CD4-positive, alpha-beta T cell treated with Interleukin-15 for 1 hour (primary cell): Measurements from ENCODE around the gene WDR33.

Experiments used
- DNase-seq: peaks from one replicate; pipeline ENCODE4 v3.0.0-alpha.2; 2020

Gene WDR33

DNA sequence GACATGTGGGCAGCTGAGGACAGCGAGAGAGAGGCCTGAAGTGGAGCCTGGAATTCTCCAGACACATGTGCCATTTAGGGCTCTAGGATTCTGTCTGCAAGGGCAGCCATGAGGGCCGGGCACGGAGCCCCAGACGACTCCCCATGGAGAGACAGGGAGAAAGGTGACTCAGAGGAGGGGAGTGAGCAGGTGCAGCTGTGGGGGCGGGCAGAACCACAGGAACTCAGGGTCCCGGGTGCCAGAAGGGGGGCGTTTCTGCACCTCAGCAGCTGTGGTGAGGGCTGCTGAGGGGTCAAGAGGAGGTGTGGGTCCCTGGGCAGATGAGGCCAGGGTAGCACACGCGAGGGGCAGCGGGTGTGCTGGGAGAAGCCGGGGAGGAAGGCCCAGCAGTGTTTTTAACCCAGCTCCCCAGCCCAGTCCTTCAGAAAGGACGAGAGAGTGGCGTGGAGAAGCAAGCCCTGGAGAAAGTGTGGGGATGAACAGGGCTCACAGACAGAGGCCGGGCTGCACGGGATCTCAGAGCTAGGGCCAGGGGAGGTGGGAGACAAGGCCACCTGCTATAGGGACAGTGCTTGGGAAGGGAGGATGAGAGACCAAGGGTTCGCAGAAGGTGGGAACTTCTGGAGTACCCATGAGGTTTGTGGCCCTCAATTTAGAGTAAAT lies 157.4 kb downstream of the WDR33 start:
- no peak for DNase-seq

DNA sequence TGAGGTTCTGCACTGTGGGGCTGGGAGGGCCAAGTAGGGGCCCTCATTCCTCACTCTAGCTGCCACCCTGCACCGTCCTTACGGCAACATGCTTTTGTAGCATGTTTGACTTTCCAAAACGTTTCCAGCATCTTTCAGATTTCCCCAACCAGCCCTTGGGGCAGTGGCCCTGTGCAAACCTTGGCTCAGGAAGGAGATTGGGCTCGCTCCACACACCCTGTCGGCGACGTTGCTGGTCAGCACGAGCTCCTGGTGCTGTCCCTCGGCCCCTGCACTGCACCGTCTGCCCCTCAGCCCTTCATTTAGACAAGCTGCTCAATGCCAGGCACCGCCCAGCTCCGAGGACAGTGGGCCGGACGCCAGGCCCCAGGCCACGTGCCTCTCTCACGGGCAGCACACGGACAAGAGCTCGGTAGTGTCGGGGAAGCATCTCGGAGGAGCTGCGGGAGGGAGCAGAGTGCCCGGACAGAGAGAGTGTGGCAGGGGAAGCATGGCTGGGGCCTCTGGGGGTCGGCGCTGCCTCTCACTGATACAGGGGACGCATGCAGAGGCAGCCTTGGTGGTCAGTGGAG lies 158.1 kb downstream of the WDR33 start:
- no peak for DNase-seq

DNA sequence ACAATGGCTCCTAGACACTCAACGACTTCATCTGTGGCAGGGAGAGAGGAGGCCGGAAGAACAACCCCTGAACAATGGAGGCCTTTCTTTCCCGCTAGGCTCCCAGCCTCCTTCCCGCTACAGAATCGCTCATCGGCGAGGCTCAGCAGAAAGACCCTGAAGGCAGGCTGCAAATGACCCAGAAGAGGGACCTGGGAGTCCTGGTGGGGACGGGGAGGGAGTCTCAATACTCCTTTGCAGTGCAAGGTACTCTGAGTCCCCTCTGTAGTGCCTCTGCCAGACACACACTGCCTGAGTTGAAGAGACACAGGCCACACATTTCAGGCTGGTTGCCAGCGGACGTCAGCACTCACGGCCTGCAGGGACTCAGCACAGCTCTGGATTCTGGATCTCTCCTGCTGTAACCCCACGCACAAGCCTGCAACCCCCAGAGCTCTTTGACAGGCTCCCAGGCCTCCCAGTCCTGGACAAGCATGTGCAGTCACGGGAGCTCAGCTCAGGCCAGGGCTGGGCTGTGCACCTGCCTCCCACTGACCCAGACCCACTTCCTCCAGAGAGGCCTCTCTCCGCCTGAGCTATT lies 158.9 kb downstream of the WDR33 start:
- no peak for DNase-seq

DNA sequence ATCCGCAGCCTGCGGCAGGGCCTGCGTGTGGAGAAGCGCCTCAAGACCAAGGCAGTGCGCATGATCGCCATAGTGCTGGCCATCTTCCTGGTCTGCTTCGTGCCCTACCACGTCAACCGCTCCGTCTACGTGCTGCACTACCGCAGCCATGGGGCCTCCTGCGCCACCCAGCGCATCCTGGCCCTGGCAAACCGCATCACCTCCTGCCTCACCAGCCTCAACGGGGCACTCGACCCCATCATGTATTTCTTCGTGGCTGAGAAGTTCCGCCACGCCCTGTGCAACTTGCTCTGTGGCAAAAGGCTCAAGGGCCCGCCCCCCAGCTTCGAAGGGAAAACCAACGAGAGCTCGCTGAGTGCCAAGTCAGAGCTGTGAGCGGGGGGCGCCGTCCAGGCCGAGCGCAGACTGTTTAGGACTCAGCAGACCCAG lies 159.6 kb downstream of the WDR33 start:
- DNase-seq, result no peak
